ENCODE results near the gene TMEM161A. TPM values are rescaled to one million over a fixed set of nuclear protein-coding genes. Genes with fewer than 3 reads are reported as not detected.
"Not testable (repeated sequence)": the region's sequence is repeated elsewhere in the genome, so short reads cannot be mapped to it uniquely, and the experiment has no call there.

The TMEM161A gene
- total RNA-seq, 1 experiment from 2014 or later = 26.2 TPM

DNA sequence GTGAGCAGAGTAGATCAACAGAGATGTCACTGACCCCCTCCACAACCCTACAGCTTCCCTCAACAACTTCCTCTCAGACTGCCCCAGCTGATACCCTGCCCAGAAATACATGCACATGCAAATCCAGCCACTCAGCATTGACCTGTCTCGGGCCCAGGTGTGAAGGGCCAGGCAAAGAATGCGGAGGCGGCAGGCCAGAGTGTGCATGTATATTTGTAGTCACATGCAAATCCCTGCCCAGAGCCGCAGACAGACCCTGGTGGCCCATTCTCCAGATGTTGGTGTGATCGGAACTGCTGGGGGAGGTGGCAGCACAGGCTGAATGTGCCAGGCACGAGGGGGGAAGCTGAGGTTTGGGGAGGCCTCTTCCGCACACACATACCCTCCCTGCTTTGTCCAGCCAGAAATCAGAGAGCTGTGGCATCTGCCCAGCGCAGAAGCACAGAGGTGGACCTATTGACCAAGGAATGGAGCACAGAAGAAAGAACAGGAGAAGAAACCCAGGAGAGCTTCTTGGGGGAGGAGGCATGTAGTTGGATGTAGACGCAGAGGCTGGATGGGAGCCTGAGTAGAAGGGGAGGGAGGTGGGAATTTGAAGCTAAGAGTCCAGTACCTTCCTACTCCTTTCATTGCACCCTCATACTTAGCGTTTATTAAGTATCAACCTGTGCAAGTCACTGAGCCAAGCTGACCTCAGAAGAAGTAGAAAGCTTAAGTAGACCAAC, 17.4 kb upstream of the TMEM161A start:
- DNase-seq (ENCODE audit: low spot score) = no peak

DNA sequence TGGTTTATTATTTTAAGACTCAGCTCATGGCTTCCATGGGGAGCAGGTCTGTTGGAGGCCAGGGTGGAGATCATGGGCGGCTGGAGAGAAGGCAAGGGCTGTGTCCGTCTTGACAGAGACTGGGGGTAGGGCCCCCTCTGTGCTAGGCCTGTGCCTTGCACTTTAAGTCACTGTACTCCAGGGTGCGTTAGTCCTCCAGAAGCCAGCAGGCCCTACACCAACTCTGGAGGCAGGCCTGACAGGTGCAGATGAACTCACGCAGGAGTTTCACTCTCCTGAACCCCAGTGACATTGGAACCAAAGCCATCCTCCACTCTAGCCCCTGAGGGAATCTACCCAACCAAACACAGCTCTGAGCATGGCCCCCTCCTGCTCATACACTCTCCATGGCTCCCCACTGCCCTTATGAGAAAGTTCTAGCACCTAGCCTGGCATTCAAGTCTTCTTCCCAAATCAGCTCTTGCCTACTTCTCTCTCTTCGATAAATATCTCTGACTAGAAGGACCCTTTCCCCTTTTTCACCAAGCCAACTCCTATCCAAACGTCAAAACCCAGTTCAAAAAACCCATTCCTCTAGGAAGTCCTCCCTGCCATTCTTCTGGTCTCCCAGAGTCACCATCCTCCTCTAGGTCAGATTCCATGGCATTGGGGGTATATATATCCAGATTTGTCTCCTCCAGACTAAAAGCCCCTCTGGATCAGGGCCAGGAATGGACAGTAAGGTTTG, 16.7 kb upstream of the TMEM161A start:
- DNase-seq (ENCODE audit: low spot score) = no peak

DNA sequence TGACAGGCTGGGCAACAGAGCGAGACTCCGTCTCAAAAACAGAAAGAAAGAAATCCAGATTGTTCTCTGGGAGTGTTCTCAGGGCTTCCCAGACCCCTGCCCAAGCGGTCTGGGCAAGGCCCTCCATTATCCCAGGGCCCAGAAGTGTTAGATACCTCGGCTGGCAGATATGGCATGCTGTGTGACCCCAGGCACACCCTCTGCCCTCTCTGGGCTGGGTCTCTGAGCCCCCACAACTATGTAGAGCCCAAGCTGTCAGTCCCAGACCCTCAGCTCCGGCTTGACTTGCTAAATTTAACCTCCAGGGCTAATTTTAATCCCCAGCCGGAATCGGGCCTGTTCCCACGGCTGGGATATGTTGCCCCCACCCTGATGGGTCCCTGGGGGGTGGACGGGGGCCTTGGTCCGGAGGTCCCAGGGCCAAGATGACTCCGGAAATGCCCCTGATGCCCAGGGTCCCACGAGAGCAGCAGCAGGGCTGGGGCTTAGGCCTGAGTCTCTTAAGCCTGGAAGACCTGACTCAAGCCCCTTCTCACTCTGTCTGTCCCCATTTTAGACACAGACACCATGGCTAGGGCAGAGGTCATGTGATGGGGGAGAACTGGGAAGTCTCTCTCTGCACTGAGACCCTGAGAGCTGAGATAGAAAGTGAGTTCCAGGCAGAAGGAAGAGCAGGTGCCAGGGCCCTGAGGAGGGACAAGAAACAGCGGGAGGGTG, 14.5 kb upstream of the TMEM161A start:
- no peak for DNase-seq (ENCODE audit: low spot score)

DNA sequence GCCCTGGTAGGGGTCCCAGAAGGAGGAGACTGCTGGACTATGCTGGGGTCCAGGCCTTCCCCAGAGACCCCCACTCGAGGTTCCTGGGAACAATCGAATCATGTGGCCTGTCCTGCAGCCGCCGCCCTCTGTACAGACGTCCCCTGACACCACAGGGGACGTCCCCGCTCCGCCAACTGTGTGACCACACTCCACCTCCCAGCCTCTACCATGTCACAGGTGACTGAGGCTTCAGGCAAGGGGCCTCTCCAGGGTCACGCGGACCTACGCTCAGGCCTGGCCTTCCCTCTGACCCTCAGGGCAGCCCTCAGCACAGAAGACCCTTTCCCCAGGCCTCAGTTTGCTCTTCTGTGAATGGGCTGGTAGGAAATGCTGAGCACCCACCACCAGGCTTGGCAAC, 13.1 kb upstream of the TMEM161A start:
- no peak for DNase-seq (ENCODE audit: low spot score)

DNA sequence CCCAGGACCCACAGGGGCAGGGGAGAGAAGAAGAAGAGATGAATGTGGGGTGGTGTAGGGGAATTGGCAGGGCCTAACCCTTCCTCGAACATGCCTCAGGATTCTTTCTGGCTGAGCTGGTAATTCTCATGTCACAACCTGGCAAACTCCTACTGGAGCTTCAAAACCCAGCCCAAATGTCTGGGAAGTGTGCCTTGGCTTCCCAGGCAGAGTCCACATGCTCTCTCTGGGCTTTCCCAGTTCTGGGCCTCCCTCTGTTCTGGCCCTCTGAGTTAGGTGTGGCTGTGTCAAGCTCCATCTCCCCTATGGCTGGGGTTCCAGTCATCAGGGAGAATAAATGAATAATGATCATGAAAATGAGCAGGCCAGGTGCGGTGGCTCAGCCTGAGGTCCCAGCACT, 11.2 kb upstream of the TMEM161A start:
- no peak for DNase-seq (ENCODE audit: low spot score)

DNA sequence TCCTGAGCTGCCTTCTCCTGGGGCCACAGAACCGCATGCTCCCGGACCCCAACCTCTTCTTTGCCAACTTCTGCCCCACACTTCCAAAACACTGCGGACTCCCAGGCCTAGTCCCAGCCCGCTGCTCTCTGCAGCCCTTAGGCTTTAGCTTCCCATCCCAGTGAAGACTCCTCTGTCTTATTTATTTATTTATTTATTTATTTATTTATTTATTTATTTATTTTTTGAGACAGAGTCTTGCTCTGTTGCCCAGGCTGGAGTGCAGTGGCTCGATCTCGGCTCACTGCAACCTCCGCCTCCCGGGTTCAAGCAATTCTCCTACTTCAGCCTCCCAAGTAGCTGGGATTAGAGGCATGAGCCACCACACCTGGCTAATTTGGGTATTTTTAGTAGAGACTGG, 10.2 kb upstream of the TMEM161A start:
- not testable (repeated sequence) for DNase-seq (ENCODE audit: low spot score)

DNA sequence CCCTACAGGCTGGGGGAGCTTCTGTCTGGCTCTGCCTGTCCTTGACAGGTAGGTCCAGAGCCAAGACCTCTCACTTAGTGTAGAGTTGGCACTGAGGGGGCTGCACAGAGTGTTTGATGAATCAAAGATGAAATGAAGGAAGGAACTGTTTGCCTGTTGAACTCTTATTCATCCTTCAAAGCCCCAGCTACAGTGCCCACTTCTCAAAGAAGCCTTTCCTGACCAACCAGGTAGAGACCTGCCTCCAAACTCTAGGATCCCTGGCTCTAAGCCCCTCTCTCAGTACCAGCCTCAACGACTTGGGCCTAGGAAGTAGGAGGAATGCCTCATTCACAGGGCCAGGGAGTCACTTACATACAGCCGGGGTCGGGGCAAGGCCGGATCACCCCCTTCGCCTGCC, 9.1 kb upstream of the TMEM161A start:
- DNase-seq (ENCODE audit: low spot score) = no peak

DNA sequence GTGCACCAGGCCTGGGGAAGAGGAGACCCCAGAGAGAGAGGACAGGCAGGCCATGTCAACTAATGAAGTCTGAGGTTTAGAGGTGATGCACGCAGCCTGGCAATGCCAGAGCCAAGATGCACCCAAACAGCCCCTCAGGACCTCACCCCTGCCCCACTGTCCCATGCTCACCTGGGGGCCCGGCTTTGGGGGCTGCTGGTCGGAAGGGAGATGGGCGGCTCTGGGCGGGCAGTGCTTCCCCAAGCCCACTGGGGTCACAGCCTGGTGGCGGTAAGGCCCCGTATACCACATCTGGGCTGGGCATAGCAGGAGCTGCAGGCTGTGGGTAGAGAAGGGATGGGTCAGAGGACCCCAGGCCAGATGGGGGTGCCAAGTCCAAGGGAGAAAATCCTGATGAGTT, 8.6 kb upstream of the TMEM161A start:
- DNase-seq (ENCODE audit: low spot score) = no peak

DNA sequence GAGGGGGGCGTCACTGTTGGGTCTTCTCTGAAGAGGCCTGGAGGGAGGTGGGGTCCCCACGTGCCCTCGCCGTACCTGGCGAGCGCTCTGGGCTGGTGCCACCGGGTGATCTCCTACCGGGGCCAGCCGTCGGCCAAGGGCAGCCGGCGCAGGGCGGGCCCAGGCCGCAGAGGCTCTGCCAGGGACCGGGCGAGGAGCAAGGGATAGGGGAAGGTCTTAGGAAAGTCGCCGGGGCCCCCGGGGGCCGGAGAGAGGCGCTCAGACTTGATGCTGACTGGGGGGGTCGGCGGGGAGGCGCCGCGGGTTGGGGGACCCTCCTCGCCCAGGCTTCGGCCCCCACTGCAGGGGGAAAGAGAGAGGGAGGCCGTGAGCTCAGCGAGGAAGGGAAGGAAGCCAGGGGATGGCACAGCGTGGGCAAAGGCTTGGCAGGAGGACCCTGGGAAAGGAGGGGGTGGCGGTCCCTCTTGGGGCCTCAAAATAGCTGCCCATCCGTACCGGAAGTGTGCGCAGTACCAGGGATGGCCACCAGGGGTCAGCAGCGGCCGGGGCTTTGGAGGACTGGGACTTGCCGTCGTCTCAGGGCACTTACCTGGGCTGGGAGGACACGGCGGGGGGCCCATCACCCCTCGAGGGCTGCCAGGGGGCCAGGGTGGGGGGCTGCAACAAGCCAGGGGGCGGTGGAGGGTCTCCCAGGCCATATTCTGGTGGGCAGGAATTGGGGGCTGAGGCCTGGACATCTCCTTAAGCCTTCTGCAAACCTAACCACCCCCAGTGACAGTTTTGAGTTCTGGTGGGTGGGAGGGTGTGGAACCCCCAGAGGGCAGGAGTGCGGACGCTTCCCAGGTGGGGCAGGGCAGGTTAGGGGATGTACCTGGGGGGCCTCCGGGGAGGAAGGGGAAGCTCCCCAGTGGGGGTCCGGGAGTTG, 7.7 kb upstream of the TMEM161A start:
- DNase-seq (ENCODE audit: low spot score) = peak; percentile 53

DNA sequence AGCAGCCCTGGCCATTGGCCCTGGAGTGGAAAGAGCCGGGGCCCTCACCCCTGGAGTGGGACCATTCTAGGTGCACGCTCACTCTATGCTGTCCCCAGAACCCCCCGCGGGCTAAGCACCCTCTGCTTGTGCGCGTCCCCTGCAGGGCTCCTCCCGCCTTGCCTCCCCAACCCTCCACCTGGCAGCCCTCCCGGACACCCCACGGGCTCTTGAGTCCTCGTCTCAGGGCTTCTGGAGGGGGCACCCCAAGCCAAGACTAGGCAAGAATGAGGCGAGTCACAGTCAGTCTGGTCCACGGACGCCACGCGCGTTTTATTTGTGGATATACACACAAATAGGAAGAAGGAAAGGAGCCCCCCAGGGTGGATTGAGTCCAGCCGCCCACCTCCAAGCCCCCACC, 7.0 kb upstream of the TMEM161A start:
- no peak for DNase-seq (ENCODE audit: low spot score)

DNA sequence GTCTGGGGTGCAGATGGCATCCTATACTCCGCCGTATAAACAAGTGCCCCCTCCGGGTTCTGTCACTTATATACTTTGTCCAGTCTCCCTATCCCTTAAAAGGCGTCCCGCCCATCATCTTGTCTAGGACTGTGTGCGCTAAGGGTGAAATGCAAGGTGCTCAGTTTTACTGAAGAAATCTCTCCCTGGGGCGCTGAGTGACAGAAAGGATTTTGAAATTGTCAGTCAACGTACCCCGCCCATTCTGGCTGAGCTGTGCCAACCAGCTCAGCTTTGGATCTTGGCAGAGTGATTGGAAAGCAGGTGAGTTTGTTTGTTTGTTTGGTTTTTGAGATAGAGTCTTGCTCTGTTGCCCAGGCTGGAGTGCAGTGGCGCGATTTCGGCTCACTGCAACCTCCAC, 4.1 kb upstream of the TMEM161A start:
- DNase-seq (ENCODE audit: low spot score) = no peak

DNA sequence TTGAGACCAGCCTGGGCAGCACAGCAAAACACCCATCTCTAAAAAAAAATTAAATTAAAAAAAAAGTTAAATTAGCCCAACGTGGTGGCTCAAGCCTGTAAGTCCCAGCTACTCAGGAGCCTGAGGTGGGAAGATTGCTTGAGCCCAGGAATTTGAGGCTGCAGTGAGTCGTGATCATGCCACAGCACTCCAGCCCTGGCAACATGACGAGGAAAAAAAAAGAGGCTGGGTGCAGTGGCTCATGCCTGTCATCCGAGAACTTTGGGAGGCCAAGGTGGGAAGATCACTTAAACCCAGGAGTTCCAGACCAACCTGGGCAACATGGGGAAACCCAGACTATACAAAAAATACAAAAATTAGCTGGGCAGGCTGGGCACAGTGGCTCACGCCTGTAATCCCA, 2.2 kb upstream of the TMEM161A start:
- DNase-seq (ENCODE audit: low spot score) = no peak

DNA sequence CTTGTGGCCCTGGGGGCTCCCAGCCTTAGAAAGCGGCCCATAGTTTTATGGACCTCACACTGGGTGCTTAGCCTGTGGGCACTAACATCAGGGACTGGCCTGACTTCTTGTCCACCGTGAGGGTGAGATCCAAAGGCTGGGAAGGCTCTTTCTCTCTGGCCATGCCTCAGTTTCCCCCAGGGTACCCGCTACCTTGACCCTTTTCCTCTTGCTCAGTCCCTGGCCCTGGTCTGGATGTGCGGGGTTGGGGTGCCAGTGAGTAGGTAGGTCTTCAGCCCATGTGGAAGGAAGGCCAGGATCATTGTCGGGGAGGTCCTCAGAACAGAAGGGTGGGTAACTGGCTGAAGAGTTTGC, 1.6 kb upstream of the TMEM161A start:
- DNase-seq (ENCODE audit: low spot score) = no peak

DNA sequence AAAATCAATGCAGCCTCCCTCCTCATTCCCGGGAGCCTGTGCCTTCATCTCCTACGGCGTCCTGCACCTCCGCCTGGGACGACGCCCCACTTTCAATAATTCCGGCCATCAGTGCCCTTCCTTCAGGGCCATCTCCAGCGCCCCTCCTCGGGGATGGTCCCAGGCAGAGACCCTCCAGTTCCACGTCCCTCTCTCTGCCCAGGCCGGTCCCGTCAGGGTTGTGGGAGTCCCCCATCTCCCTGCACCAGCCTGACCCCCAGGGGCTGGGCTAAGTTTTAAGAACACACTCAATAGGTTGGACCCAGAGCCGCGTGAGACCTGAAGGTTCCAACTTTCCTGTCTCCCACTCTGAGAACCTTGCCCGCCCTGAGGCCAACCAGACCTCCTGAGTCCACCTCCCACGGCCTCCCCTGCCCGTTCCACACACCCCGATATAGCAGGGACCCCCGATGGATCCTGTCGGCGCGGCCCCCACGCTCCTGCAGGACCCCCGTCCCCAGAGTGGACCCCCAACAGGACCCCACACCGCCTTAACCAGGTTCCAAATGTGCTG, 646 bp downstream of the TMEM161A start:
- DNase-seq (ENCODE audit: low spot score) = no peak

DNA sequence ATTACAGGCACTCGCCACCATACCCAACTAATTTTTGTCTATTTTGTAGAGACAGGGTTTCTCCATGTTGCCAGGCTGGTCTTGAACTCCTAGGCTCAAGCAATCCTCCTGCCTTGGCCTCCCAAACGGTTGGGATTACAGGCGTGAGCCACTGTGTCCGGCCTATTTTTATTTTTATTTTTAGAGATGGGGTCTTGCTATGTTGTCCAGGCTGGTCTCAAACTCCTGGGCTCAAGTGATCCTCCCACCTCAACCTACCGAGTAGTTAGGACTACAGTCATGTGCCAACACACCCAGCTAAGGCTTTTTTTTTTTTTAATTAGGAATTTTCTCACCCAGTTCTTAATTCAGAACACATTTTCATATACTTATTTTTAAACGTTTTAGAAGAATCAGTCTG, 2.6 kb downstream of the TMEM161A start:
- not testable (repeated sequence) for DNase-seq (ENCODE audit: low spot score)

DNA sequence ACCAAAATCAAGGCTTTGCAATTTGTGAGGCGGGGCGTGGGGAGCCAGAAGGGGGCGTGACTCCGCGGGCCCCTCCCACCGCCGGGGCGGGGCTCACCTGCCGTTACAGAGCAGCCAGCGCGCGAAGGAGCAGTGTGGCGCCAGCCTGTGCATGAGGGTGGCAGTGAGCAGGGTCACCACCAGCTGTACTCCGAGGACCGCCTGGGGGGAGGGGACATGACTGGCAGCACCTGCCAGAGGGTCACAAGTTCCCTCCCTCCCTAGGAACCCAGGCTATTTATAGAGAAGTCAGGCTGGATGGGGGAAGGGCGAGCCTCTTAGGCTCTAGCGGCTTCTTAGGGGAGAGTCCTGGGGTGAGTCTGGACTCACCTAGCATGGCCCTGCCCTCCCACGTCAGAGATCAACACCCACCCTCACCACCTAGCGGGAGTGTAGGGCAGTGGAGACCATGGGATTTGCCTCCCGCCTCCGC, 3.6 kb downstream of the TMEM161A start:
- DNase-seq (ENCODE audit: low spot score) = no peak

DNA sequence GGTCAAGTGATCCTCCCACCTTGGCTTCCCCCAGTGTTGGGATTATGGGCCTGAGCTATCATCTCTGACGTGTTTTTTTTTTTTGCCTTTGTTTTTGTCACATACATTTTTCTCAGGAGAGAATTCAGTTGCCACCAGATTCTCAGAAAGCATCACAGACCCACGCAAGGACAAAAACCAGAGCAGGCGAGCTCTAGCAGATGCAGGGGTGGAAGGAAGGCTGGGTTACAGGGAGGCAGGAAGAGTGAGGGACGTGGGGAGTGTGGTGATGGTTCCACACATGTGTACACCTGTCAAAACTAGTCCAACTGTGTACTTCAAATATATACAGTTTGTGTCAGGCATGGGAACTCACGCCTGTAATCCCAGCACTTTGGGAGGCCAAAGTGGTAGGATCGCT, 4.3 kb downstream of the TMEM161A start:
- DNase-seq (ENCODE audit: low spot score) = no peak

DNA sequence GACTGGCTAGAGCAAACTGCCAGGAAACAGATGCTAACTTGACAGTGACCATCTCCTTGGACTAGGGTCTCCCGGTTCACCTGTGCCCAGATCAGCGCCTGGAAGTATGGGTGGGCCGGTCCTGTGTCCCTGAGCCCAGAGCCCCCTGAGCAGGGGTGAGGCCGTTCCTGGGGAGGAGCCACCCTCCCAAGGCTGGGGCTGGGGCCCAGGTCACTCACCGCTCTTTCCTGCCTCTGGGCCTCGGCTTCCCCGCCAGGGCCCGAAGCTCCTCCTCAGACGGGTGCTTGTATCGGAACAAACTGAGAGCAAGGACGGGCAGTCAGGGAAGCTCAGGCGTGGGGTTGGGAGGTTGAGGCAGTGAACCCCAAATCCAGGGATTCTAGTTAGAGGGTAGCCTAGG, 5.4 kb downstream of the TMEM161A start:
- no peak for DNase-seq (ENCODE audit: low spot score)

DNA sequence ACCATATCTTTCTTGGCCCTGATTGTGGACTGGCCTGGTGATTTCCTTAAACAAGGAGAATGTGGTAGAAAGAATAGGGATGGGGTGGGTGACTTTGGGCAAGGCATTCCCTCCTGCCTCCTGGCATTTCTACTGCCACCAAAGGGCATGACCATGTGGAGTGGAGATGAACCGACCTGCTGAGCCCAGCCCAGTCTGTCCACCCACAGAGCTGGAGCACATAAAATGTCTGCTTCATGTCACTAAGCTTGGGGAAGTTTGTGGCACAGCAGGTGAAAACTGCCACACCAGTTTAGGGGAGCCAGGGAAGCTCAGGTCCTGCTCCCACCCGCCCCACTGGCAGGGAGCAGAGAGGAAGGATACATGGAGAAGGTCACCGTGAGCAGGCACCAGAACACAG, 6.3 kb downstream of the TMEM161A start:
- no peak for DNase-seq (ENCODE audit: low spot score)

DNA sequence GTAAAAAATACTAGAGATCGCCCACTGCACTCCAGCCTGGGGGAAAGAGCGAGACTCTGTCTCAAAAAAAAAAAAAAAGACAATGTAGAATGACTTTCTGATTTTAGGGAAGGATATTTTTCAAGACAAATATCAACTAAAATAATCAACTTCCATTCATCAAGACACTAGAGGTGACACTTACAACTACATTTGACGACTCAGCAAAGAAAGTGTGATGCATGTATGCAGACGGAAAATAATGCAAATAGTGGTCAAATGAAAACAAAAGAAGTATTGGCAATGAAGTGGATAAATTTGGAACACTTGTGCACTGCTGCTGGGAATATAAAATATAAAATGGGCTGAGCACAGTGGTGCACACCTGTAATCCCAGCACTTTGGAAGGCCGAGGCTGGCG, 12.2 kb downstream of the TMEM161A start:
- DNase-seq (ENCODE audit: low spot score) = no peak

DNA sequence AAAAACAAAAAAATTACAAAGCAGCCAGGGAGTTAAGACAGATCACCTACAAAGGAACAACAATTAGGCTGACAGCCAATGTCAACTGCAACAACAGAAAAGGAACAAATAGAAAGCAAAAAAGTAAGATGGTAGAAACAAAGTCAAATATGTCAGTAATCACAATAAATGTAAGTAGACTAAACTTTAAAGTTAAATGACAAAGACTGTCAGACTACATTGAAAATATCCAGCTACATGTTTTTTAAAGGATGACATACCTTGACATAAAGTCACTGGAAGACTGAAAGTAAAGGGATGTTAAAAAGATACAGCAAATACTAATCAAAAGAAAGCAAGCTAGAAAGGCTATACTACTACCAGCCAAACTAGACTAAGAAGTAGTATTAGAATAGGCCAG, 14.9 kb downstream of the TMEM161A start:
- DNase-seq (ENCODE audit: low spot score) = no peak

DNA sequence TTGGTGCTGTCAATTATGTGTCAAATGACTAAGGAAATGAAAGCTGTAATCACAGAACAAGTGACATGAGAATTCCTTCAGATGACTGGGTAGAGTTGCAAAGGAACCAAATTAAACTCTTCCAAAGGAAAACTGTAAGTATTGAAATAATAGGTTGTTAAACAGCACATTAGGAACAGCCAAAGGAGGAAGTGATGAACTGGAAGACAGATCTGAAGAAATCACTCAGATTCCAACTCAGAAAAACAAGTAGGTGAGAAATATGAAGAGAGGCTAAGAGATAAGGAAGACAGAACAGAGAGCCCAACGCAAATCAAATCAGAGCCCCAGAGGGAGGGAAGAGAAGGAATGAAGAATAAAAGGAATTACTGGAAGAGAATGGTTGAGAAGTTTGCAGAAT, 15.4 kb downstream of the TMEM161A start:
- no peak for DNase-seq (ENCODE audit: low spot score)
